ENCODE results near the gene TXNDC17.

- TF ChIP-seq TCF7L2 (IDR thresholded peaks at IDR 0.05; ENCODE audit: low read depth, low read length) (no peak), CTCF (IDR thresholded peaks at IDR 0.05) (no peak)
Measured at GRCh38 chr17:6674586-6674985, 33.7 kb downstream of the TXNDC17 start.

All from Panc1 (cell line).